NOMO-1 treated with DMSO at 0.1 percent for 48 hours (cell line): Measurements from ENCODE around the gene OR7A5.
A peak's percentile ranks its signal among the peaks of the same experiment; 100 is the strongest.
"Not testable (repeated sequence)": the region's sequence is repeated elsewhere in the genome, so short reads cannot be mapped to it uniquely, and the experiment has no call there.

ENCODE experiments used
- DNase-seq: peaks from one replicate; lab custom pipeline; 2025; ENCODE audit not compliant: unreplicated experiment; lab: John Stamatoyannopoulos, UW

Gene OR7A5

DNA sequence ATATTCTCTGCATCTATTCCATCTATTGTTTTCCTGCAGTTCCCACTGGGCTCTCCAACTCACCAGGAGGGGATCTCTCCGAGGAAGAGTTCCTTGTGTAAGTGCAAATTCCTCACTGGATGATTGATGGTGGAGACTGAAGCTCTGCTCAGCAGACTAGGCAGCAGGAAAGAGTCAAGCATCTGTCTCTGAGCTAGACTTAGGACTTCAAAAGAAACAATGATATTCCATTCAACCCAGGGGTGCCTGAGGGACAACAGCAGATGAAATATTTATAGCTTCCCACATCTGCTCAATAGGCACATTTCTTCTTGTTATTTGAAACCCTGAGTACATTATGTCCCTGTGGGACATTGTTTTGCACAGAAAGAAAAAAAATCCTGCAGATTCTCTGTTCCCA lies at the start of gene OR7A5, which contains the start of gene OR7C1:
Gene OR7A5, minus strand, starts transcription at position 175 of the 400 bp plus-strand sequence. CDS start 6,944 bp downstream, outside the sequence.
Gene OR7C1, minus strand, starts transcription at position 175 of the 400 bp plus-strand sequence. CDS start 35,049 bp downstream, outside the sequence.
- DNase-seq: no peak

DNA sequence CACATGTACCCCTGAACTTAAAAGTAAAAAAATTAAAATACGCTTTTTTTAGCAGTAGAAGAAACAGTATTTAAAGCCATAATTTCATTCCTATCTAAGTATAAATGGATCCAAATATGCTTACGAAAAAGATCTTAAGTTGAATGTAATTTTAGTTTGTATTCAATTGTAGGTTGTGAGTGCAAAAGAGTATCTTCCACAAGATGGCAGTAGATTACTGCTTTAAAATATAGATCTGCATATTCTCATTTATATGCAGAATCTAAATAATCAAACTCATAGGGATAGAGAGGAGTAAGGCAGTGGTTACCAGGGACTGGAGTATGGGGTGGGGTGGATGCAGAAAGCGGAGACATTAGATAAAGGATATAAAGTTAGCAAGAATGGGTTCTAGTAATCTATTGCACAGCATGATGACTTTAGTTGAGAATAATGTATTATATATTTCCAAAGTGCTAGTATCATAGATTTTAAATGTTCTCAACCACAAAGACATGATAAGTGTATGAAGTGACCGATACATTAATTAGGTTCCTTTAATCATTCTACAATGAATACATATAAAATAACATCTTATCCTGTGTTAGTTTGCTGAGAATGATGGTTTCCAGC lies 36.7 kb upstream of the OR7A5 start:
- DNase-seq: peak; percentile 8

DNA sequence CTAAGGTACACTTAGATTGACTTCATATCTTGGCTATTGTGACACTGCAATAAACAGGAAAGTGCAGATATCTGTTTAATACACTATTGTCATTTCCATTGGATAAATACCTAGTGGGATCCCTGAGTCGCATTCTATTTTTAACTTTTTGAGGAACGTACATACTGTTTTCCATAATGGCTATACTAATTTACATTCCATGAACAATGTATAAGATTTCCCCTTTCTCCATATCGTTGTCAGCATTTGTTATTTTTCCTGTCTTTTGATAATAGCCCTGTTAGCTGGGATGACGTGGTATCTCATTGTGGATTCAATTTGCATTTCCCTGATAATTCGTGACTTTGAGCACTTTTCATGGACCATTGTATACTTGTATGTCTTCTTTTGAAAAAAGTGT lies 33.5 kb upstream of the OR7A5 start:
- DNase-seq: no peak

DNA sequence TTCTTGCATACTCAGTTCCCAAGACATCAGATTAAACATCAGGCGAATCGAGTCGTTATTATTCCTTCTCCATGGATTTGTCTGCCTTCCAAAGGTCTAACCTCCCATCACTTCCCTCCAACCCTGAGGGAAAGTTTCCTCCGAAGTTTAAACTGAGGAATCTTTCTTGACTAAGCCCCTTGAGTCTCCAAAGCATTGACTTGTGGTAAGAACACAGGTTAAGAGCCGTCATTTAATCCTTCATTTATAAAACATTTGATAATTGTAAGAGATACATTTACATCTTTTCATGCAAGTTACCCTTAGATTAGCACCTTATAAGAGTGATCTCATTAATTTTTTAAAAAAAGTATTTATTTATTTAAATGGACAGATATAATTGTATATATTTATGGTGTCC lies 13.8 kb upstream of the OR7A5 start, which contains the start of gene OR7A10:
Gene OR7A10, minus strand, starts transcription at position 101 of the 400 bp plus-strand sequence. CDS start 7,045 bp downstream, outside the sequence.
- no peak for DNase-seq

DNA sequence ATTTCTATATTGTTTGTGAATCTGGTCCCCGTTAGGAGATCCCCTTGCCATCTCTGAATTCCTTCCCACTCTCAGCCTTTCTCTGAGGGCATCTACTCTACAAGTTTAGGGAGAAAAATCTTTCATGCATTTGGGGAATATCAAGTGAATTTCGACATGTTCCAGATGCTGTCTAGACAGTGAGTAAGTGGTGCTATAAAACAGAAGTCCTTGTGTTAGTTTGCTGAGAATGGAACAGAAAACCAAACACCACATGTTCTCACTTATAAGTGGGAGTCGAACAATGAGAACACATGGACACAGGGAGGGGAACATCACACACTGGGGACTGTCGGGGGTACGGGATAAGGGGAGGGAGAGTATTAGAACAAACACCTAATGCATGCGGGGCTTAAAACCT lies 8.6 kb upstream of the OR7A5 start:
- DNase-seq: no peak

DNA sequence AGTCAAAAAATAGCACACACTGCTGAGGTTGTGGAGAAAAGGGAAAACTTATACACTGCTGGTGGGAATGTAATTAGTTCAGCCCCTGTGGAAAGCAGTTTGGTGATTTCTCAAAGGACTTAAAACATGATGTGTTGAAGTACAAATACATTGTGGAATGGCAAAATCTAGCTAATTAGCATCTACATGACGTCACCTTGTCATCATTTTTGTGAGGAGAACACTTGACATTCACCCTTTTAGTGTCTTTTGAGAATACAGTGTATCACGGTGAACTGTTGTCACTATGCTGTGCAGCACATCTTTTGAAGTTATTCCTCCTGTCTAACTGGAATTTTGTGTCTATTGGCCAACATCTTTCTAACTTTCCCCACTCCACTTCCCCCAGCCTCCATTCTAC lies 8.2 kb upstream of the OR7A5 start:
- DNase-seq: no peak

DNA sequence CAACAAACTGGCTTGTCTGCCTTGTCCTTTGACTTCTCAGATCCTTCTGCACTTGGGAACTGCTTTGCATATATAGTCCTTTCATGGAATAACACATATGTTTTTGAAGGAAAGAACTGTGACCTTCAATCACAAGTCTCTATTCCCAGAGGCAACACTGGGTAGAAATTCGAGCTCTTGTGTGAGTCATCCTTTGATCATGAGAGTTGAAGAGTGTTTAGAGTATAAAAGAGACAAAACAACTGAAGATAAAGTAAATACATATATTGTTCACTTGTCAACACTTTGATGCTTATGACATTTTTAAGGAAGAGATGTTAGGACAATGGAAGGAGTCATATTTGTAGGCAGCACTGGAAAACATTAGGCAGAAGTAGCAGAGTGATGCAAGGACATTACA lies 5.2 kb upstream of the OR7A5 start:
- no peak for DNase-seq

DNA sequence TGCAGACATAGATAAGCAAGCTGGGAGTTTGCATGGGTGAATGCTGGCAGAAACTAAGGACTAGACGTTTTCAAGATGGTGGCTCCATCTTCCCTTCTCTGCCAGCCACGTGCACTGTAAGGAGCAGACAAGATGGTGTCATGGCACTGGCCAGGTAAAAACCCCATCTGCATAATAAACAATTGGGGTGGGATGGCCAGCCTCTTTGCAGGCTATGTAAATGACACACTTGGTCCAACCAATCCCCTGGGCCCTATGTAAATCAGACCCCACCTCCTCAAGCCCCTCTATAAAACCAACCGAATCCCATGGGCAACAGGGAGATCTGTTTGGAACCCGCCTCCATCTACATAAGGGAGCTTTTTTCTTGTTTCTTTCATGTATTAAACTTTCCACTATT lies 2.4 kb upstream of the OR7A5 start:
- no peak for DNase-seq

DNA sequence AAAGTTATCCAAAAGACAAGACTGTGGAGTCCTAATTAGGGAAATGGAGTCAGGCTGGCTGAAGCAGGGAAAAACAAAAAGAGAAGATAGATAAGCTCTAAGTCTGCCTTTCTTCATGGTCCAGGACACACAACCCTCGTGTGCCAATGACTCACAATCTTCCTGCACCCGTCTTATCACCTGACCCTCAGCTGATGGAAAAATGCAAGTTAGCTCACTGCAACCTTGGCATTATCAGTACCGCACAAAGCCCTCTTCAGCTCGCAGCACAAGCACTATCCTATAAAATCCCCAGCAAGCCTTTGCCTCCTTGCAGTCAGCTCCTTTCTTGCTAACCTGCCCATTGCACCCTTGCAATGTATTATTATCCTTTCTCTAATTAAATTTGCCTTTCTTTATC lies 4.3 kb downstream of the OR7A5 start:
- no peak for DNase-seq

DNA sequence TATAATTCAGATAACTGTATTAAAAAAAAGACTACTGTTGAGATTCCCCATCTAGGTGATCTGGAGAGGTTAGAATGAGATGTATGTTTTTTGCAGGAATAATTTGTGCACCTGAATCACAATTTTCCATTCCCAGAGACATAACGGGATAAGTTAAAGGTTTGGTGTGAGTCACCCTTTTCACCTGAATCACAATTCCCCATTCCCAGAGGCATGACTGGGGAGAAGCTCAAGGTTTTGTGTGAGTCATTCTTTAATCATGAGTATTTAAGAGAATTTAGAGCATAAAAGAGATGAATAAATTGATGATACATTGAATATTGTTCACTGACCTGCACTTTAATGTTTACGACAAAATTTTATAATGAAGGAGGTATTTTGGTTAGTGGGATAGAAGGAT lies 9.0 kb downstream of the OR7A5 start:
- no peak for DNase-seq

DNA sequence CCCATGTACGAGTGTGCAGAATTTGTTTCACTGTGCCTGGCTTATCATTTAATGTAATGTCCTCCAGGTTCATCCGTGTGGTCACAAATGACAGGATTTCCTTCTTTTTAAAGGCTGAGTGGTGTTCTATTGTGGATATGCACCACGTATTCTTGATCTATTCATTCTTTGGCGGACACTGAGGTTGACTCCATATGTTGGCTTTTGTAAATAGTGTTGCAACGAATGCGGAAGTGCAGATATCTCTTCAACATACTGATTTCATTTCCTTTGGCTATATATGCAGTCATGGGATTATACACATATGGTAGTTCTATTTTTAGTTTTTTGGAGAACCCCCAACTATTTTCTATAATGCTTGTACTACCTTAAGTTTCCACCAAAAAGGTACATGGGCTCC lies 13.0 kb downstream of the OR7A5 start:
- peak; percentile 63 for DNase-seq

DNA sequence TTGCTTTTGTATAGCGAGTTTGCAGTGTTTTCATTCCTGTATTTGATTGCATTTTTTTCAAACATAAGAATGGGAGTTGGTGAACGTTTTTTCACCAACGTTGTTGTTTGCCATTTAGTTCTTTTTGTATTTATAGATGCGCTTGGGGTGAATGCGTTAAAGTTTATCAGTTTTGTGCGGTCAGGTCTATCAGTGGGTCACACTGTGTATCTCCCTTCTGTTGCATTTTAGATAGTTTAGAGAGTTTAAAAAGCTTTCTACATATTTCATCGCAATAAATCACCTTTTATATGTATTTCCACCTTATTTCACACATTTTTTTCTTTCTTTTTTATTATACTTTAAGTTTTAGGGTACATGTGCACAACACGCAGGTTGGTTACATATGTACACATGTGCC lies 16.4 kb downstream of the OR7A5 start:
- no peak for DNase-seq

DNA sequence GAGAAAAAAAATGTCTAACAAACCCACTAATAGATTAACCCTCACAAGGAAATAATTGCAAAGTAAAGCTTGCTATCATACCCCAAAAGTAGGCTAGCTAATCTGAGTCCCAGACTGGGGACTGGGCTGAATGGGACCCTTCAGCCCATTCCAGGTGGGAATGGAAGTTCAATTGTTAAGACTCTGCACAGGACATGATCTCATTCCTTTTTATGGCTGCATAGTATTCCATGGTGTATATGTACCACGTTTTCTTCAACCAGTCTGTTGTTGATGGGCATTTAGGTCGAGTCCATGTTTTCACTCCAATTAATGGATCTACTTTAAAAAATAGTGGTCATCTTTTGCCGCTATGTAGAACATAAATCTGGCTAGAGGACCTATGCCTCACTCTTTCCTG lies 17.9 kb downstream of the OR7A5 start:
- DNase-seq: no peak

DNA sequence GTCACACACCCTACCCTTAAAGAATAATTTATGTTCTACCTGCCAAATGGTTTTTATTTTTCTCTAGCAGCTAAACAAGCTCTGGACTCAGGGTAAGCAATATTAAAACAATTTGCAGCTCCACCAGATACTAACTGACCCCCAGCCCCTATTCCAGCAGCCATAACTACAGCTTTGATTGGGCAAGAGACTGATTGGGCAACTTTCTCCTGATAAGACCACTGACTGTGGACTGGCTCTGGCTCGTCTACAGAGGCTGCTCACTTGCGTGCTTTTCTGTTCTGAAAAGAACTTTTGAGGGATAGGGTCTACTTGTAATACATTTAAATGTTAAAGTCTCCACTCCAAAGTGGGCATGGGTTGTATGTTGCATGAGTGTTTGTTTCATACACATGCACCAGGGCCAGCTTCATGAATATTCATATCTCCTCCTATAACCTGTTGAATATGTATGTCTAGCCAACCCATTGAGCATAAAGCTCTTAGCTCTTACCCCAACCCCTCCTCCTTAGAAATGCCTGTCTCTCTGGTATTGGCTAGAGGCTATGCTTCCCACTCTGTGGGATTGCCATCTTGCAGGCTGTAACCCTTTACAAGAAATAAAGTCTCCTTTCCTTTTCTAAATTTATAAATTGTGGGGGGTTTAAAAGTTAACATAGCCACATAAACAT lies 19.9 kb downstream of the OR7A5 start:
- no peak for DNase-seq

DNA sequence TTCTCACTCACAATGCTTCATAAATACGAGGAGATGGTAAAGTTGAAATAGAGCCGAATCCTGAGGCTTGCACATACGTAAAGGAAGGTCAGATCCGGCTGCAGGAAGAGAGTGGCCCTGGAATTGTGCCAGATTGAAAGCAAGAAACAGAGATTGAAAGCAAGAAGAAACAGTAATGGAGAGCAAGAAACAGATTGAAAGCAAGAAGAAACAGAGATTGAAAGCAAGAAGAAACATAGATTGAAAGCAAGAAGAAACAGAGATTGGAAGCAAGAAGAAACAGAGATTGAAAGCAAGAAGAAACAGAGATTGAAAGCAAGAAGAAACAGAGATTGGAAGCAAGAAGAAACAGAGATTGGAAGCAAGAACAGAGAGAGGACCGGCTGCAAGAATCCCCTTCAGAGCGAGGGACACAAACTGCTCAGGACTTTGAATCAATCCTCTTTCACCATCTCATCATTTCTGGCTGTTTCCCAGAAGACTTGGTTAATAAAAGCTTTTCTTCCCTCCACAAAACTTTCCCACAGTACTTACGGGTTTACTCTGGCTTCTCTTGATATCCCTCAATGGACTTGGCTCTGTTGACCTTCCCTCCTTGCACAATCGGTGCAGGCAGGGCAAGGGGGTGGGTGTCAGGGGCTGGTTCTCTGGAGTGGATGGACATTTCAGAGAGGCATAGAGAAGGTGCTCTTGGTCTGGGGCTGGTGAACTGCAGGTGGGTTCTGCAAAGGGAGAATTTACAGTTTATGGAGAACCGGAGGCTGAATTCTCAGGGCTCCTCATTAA lies 25.5 kb downstream of the OR7A5 start:
- DNase-seq: no peak

DNA sequence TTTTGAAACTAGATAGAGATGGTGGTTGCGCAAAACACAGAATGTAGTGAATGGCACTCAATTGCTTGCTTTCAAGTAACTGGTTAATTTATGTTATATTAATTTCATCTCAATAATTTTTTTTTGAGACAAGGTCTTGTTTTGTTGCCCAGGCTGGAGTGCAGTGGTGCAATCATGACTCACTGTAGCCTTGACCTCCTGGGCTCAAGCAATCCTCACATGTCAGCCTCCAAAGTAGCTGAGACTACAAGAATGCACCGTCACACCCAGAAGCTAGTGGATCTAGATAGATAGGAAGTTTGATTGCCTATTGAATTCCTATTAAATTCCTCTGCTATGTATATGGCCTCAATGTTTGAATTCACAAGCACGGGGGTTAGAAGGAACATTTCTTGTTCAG lies 30.2 kb downstream of the OR7A5 start:
- DNase-seq: no peak

DNA sequence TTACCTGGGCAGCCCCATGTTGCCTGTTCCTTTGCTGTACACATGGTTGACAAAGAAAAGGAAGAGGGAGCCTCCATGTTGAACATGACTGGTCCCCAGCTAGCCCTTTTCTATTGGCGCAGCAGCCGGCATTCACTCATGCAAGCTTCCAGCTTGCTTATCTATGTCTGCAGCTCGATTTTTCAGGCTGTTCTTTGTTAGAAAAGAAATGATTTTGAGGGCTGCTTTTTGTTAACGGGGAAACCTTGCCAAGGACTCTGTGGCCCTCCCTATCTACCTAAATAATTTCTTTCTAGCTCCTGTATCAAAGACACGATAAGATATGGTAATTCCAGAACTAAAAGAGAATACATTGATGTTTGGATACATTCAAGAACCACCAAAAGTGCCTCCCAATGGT lies 36.2 kb downstream of the OR7A5 start:
- DNase-seq: no peak

DNA sequence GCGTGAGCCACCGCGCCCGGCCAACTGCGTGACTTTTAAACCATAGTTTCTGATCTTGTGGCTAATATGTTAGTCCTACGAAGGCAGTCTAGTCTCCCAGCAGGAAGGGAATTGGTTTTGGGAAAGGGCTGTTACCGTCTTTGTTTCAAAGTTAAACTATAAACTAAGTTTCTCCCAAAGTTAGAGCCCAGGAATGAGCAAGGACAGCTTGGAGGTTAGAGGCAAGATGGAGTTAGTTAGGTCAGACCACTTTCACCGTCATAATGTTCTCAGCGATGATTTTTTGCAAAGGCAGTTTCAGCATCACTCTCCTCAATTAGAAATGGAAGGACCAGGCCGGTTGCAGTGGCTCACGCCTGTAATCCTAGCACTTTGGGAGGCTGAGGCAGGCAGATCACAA lies 39.0 kb downstream of the OR7A5 start:
- no peak for DNase-seq

DNA sequence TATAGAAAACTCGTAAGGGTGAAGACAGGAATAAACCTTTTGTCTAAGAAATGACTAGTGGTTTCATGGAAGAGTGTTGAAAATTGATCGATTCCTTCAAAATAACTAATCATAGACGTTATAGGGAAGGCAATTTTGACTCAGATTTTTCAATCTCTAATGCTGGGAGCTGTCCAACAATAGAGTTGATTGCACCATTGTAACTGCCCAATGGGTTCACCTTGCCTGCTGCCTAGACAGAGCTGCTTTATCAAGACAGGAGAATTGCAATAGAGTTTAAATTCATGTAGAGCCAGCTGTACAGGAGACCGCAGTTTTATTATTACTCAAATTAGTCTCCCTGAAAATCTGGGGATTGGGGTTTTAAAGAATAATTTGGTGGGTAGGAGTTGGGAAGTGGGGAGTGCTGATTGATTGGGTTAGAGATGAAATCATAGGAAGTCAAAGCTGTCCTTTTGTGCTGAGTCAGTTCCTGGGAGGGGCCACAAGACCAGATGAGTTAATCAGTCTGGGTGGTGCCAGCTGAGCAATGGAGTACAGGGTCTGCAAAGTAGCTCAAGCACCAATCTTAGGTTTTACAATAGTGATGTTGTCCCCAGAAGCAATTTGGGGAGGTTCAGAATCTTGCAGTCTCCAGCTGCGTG lies 39.8 kb downstream of the OR7A5 start:
- DNase-seq: peak; percentile 4

DNA sequence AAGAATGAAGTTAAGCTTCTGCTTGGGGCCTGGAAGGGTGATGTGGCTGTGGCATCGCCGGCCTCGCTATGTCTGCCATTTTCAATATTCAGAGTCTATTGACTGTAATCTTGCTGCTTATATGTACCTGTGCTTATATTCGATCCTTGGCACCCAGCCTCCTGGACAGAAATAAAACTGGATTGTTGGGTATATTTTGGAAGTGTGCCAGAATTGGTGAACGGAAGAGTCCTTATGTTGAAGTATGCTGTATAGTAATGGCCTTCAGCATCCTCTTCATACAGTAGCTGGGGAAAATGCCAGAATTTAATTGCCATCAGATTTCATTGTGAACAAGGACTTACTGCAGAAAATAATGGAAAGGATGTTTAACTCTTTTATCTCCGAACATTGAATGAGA lies 42.7 kb downstream of the OR7A5 start:
- not testable (repeated sequence) for DNase-seq

DNA sequence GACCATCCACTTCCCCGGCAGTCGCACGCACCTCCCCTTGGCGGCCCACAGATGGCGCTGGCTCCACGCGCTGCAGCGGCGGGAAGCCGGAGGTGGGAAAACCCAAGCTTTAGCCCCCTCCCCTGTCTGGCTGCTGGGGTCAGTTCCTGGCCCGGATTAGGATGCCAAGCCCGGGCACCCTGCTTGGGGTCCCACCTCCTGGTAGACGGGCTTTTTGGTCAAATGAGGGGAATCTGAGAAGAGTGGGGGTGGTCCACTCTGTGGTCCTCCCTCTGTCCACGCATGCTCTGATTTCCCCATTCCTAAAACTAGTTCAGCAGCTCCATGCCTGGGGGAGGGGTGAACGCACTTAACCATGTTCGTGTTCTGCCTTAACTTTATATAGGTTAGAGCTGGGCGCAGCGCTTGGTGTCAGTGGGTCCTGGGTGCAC lies 48.5 kb downstream of the OR7A5 start:
- peak; percentile 9 for DNase-seq
